ENCODE measurements around the gene ITGA7. TPM values are rescaled to one million over a fixed set of nuclear protein-coding genes. Genes with fewer than 3 reads are reported as not detected.

Gene ITGA7
- total RNA-seq (2022; extraction: Qiagen RNA extraction; ENCODE audit: low read depth): 1.1 to 1.4 TPM (median 1.2 TPM) in 5 replicates

GRCh38 chr12:55707841-55708694, at the start of gene ITGA7:
Gene ITGA7, minus strand, starts transcription at chr12:55707904. Its CDS starts 222 bp downstream, at chr12:55707682.

GRCh38 chr12:55742719-55743405, 35.2 kb upstream of the ITGA7 start, which contains the start of gene GDF11:
Gene GDF11, plus strand, starts transcription at chr12:55743122. Its CDS starts 195 bp downstream, at chr12:55743317.

GRCh38 chr12:55728939-55729818, 21.5 kb upstream of the ITGA7 start, which contains the start of gene CD63:
Gene CD63, minus strand, starts transcription at chr12:55729009. Its CDS starts 668 bp downstream, at chr12:55728341.

GRCh38 chr12:55720071-55720564, 12.4 kb upstream of the ITGA7 start, which contains the start of gene RDH5:
Gene RDH5, plus strand, starts transcription at chr12:55720393. Its CDS starts 792 bp downstream, at chr12:55721185.

GRCh38 chr12:55715833-55716581, 8.3 kb upstream of the ITGA7 start, which contains the start of gene BLOC1S1:
Gene BLOC1S1, plus strand, starts transcription at chr12:55716046. Its CDS starts 6 bp downstream, at chr12:55716052.

GRCh38 chr12:55636853-55637252, 70.9 kb downstream of the ITGA7 start, which contains the start of gene OR10P1:
Gene OR10P1, plus strand, starts transcription at chr12:55636892. Its CDS starts 0 bp downstream, at chr12:55636892.

Other genes with a start within 250 kb of the ITGA7 start
- gene OR6C70, start 237.8 kb downstream of the ITGA7 start, total RNA-seq (2022; extraction: Qiagen RNA extraction; ENCODE audit: low read depth): not detected in 5 replicates
- gene OR6C68, start 215.5 kb downstream of the ITGA7 start, total RNA-seq (2022; extraction: Qiagen RNA extraction; ENCODE audit: low read depth): not detected in 5 replicates
- not detected in 5 replicates for gene OR6C4, start 158.3 kb downstream of the ITGA7 start, total RNA-seq (2022; extraction: Qiagen RNA extraction; ENCODE audit: low read depth)
- gene OR2AP1, start 135.4 kb downstream of the ITGA7 start, total RNA-seq (2022; extraction: Qiagen RNA extraction; ENCODE audit: low read depth): not detected in 5 replicates
- gene OR10P1, start 71.0 kb downstream of the ITGA7 start, total RNA-seq (2022; extraction: Qiagen RNA extraction; ENCODE audit: low read depth): not detected in 5 replicates
- 129 to 138 TPM (median 136 TPM) in 5 replicates for gene BLOC1S1, start 8.1 kb upstream of the ITGA7 start, total RNA-seq (2022; extraction: Qiagen RNA extraction; ENCODE audit: low read depth)
- 2.3 to 3.2 TPM (median 2.5 TPM) in 5 replicates for gene RDH5, start 12.5 kb upstream of the ITGA7 start, total RNA-seq (2022; extraction: Qiagen RNA extraction; ENCODE audit: low read depth)
- 649 to 733 TPM (median 670 TPM) in 5 replicates for gene CD63, start 21.1 kb upstream of the ITGA7 start, total RNA-seq (2022; extraction: Qiagen RNA extraction; ENCODE audit: low read depth)
- 3.9 to 5.7 TPM (median 4.5 TPM) in 5 replicates for gene GDF11, start 35.2 kb upstream of the ITGA7 start, total RNA-seq (2022; extraction: Qiagen RNA extraction; ENCODE audit: low read depth)
- 85.0 to 131 TPM (median 93.2 TPM) in 5 replicates for gene SARNP, start 109.8 kb upstream of the ITGA7 start, total RNA-seq (2022; extraction: Qiagen RNA extraction; ENCODE audit: low read depth)
- 78.2 to 99.4 TPM (median 92.8 TPM) in 5 replicates for gene ORMDL2, start 110.1 kb upstream of the ITGA7 start, total RNA-seq (2022; extraction: Qiagen RNA extraction; ENCODE audit: low read depth)
- 20.9 to 26.5 TPM (median 24.3 TPM) in 5 replicates for gene DNAJC14, start 121.7 kb upstream of the ITGA7 start, total RNA-seq (2022; extraction: Qiagen RNA extraction; ENCODE audit: low read depth)
- gene MMP19, start 135.0 kb upstream of the ITGA7 start, total RNA-seq (2022; extraction: Qiagen RNA extraction; ENCODE audit: low read depth): 0.06 to 0.24 TPM (median 0.13 TPM) in 5 replicates
- gene PYM1, start 220.0 kb upstream of the ITGA7 start, total RNA-seq (2022; extraction: Qiagen RNA extraction; ENCODE audit: low read depth): 34.7 to 42.9 TPM (median 36.3 TPM) in 5 replicates
- gene DGKA, start 223.3 kb upstream of the ITGA7 start, total RNA-seq (2022; extraction: Qiagen RNA extraction; ENCODE audit: low read depth): 13.7 to 22.6 TPM (median 17.9 TPM) in 5 replicates

Measured in A549 treated with DMSO at 1 μM for 4 hours (cell line).